OCI-LY1 (cell line): ENCODE data around the gene RNU1-1.
"Not testable (repeated sequence)": the region's sequence is repeated elsewhere in the genome, so short reads cannot be mapped to it uniquely, and the experiment has no call there.

Experiments
- CTCF ChIP-seq: fragments of 200-600 bp; sonication (generic), shearing (Covaris generic); IDR thresholded peaks from 2 replicates; pipeline ENCODE4 v1.5.1; 2017; ENCODE audit warnings: mild to moderate bottlenecking, antibody characterized with exemption, low read length, moderate library complexity, mixed read lengths
- EZH2 ChIP-seq: fragments of 200-600 bp; sonication (generic), shearing (Covaris generic); IDR thresholded peaks from 2 replicates; pipeline ENCODE4 v1.8.0; 2017; ENCODE audit warnings: borderline replicate concordance, mixed run types, mild to moderate bottlenecking, antibody characterized with exemption, low read length, moderate library complexity, mixed read lengths

DNA sequence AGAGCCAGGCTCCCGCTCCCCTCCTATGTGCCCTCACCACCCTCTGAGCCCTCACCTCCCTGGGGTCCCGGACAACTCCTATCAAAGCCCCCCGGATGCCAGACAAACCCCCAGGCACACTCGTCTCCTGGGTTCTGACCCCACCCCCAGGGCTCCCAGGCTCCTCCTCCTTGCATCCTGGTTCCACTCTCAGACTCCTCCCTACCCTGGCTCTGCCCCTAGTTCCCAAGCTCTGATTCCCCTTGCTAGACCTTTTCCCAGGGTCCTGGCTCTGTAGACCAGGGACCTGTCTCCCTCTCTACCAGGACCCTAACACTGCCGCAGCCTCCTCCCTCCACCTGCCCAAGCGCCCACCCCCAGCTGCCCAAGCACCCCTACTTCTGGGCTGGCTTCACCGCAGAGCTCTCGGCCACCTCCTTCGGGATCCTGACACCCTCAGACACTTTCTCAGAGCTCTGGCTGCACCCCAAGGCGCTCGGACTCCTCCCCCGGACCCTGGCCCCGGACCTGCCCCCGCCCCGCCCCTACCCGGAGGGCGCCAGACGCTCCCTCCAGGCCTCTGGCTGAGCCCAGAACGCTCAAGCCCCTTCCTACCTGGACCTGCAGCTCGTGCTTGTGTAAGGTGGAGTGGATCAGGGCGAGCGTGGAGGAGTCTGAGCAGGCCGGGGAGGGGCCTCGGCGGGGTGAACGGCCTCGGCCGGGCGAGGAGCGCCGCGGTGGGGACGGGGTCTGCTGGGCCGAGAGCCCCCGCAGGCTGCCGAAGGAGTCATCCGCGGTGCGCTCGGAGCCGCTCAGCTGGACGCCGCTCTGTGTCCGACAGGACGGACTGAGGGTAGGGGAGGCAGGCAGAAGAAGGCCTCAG, 30.2 kb downstream of the RNU1-1 start:
- TF ChIP-seq EZH2, CTCF: not testable (repeated sequence)
